HepG2 (cell line): ENCODE data around the gene CCDC120. TPM values are rescaled to one million over a fixed set of nuclear protein-coding genes. Genes with fewer than 3 reads are reported as not detected.

Source experiments
- GTF2F1 ChIP-seq: fragments of 150-350 bp; IDR thresholded peaks from 2 replicates; pipeline ENCODE4 v1.6.1; 2014; ENCODE audit warnings: low read length
- HDAC2 ChIP-seq: sonication (generic); formaldehyde crosslinking; IDR thresholded peaks from 2 replicates; pipeline ENCODE4 v1.4.0; 2020; ENCODE audit warnings: missing genetic modification reagents
- MEIS1 ChIP-seq: sonication (generic); formaldehyde crosslinking; IDR thresholded peaks from 2 replicates; pipeline ENCODE4 v1.9.0; 2021; ENCODE audit warnings: mild to moderate bottlenecking, missing genetic modification reagents, moderate library complexity, borderline replicate concordance
- NONO ChIP-seq, 2 experiments: fragments of 450-650 bp in 1 of 2; sonication (generic) in 1 of 2; formaldehyde crosslinking in 1 of 2; IDR thresholded peaks in 1 of 2; conservative IDR thresholded peaks in 1 of 2; 2 replicates each; pipeline versions ENCODE4 v1.6.1 to v1.8.0; 2017 to 2022; ENCODE audit warnings: mild to moderate bottlenecking in 1 of 2, missing genetic modification reagents in 1 of 2, moderate library complexity in 1 of 2
- PRPF4 ChIP-seq: fragments of 200-400 bp; formaldehyde crosslinking; IDR thresholded peaks from 2 replicates; pipeline ENCODE4 v1.6.1; 2016; ENCODE audit warnings: low read length, low read depth; ENCODE audit not compliant: poor library complexity, severe bottlenecking
- SMAD3 ChIP-seq: sonication (generic); formaldehyde crosslinking; IDR thresholded peaks from 2 replicates; pipeline ENCODE4 v1.4.0; 2020; ENCODE audit warnings: missing genetic modification reagents
- SNAI1 ChIP-seq: sonication (generic); formaldehyde crosslinking; IDR thresholded peaks from 2 replicates; pipeline ENCODE4 v1.5.0; 2020; ENCODE audit warnings: mild to moderate bottlenecking, missing genetic modification reagents, borderline replicate concordance
- ZNF160 ChIP-seq: sonication (generic); formaldehyde crosslinking; IDR thresholded peaks from 2 replicates; pipeline ENCODE4 v1.8.0; 2022; ENCODE audit warnings: mild to moderate bottlenecking, inconsistent platforms, missing genetic modification reagents
- ZNF468 ChIP-seq: sonication (generic); formaldehyde crosslinking; IDR thresholded peaks from 2 replicates; pipeline ENCODE4 v1.8.0; 2022; ENCODE audit warnings: mild to moderate bottlenecking, moderate library complexity, missing genetic modification reagents
- polyA plus RNA-seq, 8 experiments: library from polyadenylated mRNA; depleted of rRNA in 3 of 8; stranded (reverse) in 7 of 8; unstranded in 1 of 8; fragments of >200 nt; fragmentation: Illumina TruSeq in 4 of 8; extraction: Trizol in 4 of 8; gene quantifications; 2 replicates each; pipeline versions ENCODE4 v1.2.1 to v1.2.3, GENCODE V29; 2011 to 2016; ENCODE audit warnings: low read depth in 4 of 8, missing spikeins in 1 of 8, mixed read lengths in 1 of 8; ENCODE audit not compliant: insufficient read depth in 1 of 8
- total RNA-seq, 5 experiments: library from RNA; depleted of rRNA; stranded (reverse); fragments of >200 nt; fragmentation: Illumina TruSeq; extraction: Trizol; gene quantifications; 2 replicates each; pipeline ENCODE4 v1.2.3, GENCODE V29; 2016; ENCODE audit warnings: low read depth in 1 of 5
- TF ChIP-seq, protein P1 (sequence below), 2 experiments: IDR thresholded peaks; 2 replicates each; pipeline ENCODE4 v1.6.1; 2011 to 2012; ENCODE audit warnings: low read length in 2 of 2, borderline replicate concordance in 1 of 2, low read depth in 1 of 2, mild to moderate bottlenecking in 1 of 2, moderate library complexity in 1 of 2
- TF ChIP-seq, protein P2 (sequence below): sonication (generic); formaldehyde crosslinking; IDR thresholded peaks from 2 replicates; pipeline ENCODE4 v1.5.0; 2020; ENCODE audit warnings: missing genetic modification reagents
- TF ChIP-seq, protein P3 (sequence below): sonication (generic); formaldehyde crosslinking; IDR thresholded peaks from 2 replicates; pipeline ENCODE4 v1.4.0; 2020; ENCODE audit warnings: missing genetic modification reagents
- TF ChIP-seq, protein P4 (sequence below): sonication (generic); formaldehyde crosslinking; IDR thresholded peaks from 2 replicates; pipeline ENCODE4 v1.5.1; 2020; ENCODE audit warnings: missing genetic modification reagents, mild to moderate bottlenecking, borderline replicate concordance
- TF ChIP-seq, protein P5 (sequence below): IDR thresholded peaks from 2 replicates; pipeline ENCODE4 v1.6.1; 2012; ENCODE audit warnings: low read depth, low read length, improper control_type of control experiment

Gene CCDC120
- total and polyA plus RNA-seq, 2 of the 13 experiments (the other 11 are each of a cell fraction or from before 2014, with no cell fraction given) = 0.89 to 3.2 TPM

DNA sequence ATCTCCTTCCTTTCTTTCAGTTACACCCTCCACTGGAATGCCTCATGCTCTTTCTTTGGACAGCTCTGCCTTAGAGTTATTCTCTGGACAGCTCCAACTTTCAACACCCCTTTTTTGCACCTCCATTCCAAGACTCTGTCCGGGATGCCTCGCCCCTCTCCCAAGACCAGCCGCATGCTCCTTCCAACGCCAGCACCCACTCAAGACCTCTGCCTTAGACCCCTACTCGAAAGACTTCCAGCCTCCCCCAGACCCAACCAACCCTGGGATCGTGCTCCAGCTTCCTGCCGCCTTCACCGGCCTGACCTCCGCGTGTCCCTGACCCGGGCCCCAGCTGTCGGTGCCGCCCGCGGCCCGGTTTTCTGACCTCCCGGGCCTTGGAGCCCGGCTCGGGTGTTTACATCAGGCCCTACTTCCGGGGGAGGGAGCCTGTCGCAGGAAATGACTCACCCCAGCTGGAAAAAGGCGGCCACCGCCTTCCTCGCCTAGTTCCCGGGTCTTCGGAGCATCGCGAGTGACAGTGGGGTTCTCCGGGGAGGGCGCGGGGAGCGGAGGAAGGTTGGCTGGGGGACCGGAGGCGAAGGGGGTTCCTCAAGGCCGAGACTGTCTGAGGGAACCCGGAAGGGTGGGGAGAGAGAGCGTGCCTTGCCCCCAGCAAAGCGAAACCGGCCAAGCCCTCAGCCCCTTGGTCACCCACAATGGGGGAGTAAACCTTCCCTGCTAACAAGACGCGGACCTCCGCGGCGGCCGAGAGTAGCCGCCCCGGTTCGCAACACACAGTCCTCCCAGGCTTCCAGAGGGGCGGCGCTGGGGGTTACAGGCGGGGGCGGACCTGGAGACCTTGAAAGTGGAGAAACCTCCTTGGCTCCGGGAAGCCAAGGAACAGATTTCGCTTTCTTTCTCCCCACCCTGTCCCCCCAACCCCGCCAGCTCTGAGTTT, 21.0 kb downstream of the CCDC120 start, which contains the start of gene WDR45 (continued):
- TF ChIP-seq, protein P1, sequence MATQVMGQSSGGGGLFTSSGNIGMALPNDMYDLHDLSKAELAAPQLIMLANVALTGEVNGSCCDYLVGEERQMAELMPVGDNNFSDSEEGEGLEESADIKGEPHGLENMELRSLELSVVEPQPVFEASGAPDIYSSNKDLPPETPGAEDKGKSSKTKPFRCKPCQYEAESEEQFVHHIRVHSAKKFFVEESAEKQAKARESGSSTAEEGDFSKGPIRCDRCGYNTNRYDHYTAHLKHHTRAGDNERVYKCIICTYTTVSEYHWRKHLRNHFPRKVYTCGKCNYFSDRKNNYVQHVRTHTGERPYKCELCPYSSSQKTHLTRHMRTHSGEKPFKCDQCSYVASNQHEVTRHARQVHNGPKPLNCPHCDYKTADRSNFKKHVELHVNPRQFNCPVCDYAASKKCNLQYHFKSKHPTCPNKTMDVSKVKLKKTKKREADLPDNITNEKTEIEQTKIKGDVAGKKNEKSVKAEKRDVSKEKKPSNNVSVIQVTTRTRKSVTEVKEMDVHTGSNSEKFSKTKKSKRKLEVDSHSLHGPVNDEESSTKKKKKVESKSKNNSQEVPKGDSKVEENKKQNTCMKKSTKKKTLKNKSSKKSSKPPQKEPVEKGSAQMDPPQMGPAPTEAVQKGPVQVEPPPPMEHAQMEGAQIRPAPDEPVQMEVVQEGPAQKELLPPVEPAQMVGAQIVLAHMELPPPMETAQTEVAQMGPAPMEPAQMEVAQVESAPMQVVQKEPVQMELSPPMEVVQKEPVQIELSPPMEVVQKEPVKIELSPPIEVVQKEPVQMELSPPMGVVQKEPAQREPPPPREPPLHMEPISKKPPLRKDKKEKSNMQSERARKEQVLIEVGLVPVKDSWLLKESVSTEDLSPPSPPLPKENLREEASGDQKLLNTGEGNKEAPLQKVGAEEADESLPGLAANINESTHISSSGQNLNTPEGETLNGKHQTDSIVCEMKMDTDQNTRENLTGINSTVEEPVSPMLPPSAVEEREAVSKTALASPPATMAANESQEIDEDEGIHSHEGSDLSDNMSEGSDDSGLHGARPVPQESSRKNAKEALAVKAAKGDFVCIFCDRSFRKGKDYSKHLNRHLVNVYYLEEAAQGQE (IDR thresholded peaks at IDR 0.05; ENCODE audit: borderline replicate concordance in 1 of 2, low read depth in 1 of 2, low read length in 2 of 2) = no peak
- TF ChIP-seq PRPF4 (no peak), ZNF468 (CRISPR knock-in tag) (no peak), SNAI1 (CRISPR knock-in tag) (no peak), GTF2F1 (no peak), HDAC2 (no peak), NONO (IDR thresholded peaks at IDR 0.05) (no peak), NONO (CRISPR knock-in tag; conservative IDR thresholded peaks at IDR 0.05) (peak; percentile 53; the same call in 1 of the 2 replicates), ZNF160 (no peak), MEIS1 (CRISPR knock-in tag) (no peak), SMAD3 (CRISPR knock-in tag) (no peak)
- TF ChIP-seq, protein P2, sequence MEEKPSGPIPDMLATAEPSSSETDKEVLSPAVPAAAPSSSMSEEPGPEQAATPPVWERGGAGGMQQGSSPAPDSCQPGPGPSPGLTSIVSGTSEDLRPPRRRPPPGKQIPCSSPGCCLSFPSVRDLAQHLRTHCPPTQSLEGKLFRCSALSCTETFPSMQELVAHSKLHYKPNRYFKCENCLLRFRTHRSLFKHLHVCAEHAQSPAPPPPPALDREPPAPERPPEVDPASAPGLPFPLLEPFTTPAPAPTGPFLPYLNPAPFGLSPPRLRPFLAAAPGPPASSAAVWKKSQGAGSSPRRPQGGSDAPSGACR (CRISPR knock-in tag) = no peak
- TF ChIP-seq, protein P3, sequence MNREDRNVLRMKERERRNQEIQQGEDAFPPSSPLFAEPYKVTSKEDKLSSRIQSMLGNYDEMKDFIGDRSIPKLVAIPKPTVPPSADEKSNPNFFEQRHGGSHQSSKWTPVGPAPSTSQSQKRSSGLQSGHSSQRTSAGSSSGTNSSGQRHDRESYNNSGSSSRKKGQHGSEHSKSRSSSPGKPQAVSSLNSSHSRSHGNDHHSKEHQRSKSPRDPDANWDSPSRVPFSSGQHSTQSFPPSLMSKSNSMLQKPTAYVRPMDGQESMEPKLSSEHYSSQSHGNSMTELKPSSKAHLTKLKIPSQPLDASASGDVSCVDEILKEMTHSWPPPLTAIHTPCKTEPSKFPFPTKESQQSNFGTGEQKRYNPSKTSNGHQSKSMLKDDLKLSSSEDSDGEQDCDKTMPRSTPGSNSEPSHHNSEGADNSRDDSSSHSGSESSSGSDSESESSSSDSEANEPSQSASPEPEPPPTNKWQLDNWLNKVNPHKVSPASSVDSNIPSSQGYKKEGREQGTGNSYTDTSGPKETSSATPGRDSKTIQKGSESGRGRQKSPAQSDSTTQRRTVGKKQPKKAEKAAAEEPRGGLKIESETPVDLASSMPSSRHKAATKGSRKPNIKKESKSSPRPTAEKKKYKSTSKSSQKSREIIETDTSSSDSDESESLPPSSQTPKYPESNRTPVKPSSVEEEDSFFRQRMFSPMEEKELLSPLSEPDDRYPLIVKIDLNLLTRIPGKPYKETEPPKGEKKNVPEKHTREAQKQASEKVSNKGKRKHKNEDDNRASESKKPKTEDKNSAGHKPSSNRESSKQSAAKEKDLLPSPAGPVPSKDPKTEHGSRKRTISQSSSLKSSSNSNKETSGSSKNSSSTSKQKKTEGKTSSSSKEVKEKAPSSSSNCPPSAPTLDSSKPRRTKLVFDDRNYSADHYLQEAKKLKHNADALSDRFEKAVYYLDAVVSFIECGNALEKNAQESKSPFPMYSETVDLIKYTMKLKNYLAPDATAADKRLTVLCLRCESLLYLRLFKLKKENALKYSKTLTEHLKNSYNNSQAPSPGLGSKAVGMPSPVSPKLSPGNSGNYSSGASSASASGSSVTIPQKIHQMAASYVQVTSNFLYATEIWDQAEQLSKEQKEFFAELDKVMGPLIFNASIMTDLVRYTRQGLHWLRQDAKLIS = no peak
- TF ChIP-seq, protein P4, sequence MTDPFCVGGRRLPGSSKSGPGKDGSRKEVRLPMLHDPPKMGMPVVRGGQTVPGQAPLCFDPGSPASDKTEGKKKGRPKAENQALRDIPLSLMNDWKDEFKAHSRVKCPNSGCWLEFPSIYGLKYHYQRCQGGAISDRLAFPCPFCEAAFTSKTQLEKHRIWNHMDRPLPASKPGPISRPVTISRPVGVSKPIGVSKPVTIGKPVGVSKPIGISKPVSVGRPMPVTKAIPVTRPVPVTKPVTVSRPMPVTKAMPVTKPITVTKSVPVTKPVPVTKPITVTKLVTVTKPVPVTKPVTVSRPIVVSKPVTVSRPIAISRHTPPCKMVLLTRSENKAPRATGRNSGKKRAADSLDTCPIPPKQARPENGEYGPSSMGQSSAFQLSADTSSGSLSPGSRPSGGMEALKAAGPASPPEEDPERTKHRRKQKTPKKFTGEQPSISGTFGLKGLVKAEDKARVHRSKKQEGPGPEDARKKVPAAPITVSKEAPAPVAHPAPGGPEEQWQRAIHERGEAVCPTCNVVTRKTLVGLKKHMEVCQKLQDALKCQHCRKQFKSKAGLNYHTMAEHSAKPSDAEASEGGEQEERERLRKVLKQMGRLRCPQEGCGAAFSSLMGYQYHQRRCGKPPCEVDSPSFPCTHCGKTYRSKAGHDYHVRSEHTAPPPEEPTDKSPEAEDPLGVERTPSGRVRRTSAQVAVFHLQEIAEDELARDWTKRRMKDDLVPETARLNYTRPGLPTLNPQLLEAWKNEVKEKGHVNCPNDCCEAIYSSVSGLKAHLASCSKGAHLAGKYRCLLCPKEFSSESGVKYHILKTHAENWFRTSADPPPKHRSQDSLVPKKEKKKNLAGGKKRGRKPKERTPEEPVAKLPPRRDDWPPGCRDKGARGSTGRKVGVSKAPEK = no peak
- TF ChIP-seq, protein P5, sequence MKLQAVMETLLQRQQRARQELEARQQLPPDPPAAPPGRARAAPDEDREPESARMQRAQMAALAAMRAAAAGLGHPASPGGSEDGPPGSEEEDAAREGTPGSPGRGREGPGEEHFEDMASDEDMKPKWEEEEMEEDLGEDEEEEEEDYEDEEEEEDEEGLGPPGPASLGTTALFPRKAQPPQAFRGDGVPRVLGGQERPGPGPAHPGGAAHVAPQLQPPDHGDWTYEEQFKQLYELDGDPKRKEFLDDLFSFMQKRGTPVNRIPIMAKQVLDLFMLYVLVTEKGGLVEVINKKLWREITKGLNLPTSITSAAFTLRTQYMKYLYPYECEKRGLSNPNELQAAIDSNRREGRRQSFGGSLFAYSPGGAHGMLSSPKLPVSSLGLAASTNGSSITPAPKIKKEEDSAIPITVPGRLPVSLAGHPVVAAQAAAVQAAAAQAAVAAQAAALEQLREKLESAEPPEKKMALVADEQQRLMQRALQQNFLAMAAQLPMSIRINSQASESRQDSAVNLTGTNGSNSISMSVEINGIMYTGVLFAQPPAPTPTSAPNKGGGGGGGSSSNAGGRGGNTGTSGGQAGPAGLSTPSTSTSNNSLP = no peak
